ENCODE data around the gene LMO2.
"Not testable (repeated sequence)": the region's sequence is repeated elsewhere in the genome, so short reads cannot be mapped to it uniquely, and the experiment has no call there.

Gene LMO2

GRCh38 chr11:33930317-33931021, 38.6 kb upstream of the LMO2 start:
- FAIRE-seq: peak; percentile 9
- DNase-seq (ENCODE audit: insufficient read length, low spot score): no peak
- TF ChIP-seq PAX5 (IDR thresholded peaks at IDR 0.05; ENCODE audit: insufficient read depth, low read length, severe bottlenecking) (no peak), POLR2AphosphoS5 (IDR thresholded peaks at IDR 0.05; ENCODE audit: low read depth, low read length) (no peak), POU2F2 (IDR thresholded peaks at IDR 0.05; ENCODE audit: low read depth, low read length) (no peak), SPI1 (IDR thresholded peaks at IDR 0.05; ENCODE audit: low read depth, low read length) (no peak), TAF1 (IDR thresholded peaks at IDR 0.05; ENCODE audit: low read depth, low read length) (no peak), POLR2A (IDR thresholded peaks at IDR 0.05; ENCODE audit: low read depth, low read length) (no peak)

- TF ChIP-seq SPI1 (IDR thresholded peaks at IDR 0.05; ENCODE audit: low read depth, low read length) (no peak), POLR2AphosphoS5 (IDR thresholded peaks at IDR 0.05; ENCODE audit: low read depth, low read length) (no peak), TAF1 (IDR thresholded peaks at IDR 0.05; ENCODE audit: low read depth, low read length) (no peak), PAX5 (IDR thresholded peaks at IDR 0.05; ENCODE audit: insufficient read depth, low read length, severe bottlenecking) (no peak), POU2F2 (IDR thresholded peaks at IDR 0.05; ENCODE audit: low read depth, low read length) (no peak), POLR2A (IDR thresholded peaks at IDR 0.05; ENCODE audit: low read depth, low read length) (no peak)
- FAIRE-seq: no peak
- DNase-seq (ENCODE audit: insufficient read length, low spot score): no peak
Measured at GRCh38 chr11:33928564-33928963, 36.7 kb upstream of the LMO2 start.

- FAIRE-seq (peak; percentile 70), DNase-seq (ENCODE audit: insufficient read length, low spot score) (no peak)
- TF ChIP-seq SPI1 (IDR thresholded peaks at IDR 0.05; ENCODE audit: low read depth, low read length) (no peak), POLR2A (IDR thresholded peaks at IDR 0.05; ENCODE audit: low read depth, low read length) (no peak), PAX5 (IDR thresholded peaks at IDR 0.05; ENCODE audit: insufficient read depth, low read length, severe bottlenecking) (no peak), POLR2AphosphoS5 (IDR thresholded peaks at IDR 0.05; ENCODE audit: low read depth, low read length) (no peak)
Measured at GRCh38 chr11:33926671-33927552, 35.0 kb upstream of the LMO2 start.

- TF ChIP-seq POLR2AphosphoS5 (IDR thresholded peaks at IDR 0.05; ENCODE audit: low read depth, low read length): no peak
- TF ChIP-seq POLR2A (IDR thresholded peaks at IDR 0.05; ENCODE audit: low read depth, low read length): no peak
- TF ChIP-seq TAF1 (IDR thresholded peaks at IDR 0.05; ENCODE audit: low read depth, low read length): no peak
- TF ChIP-seq PAX5 (IDR thresholded peaks at IDR 0.05; ENCODE audit: insufficient read depth, low read length, severe bottlenecking): no peak
- TF ChIP-seq POU2F2 (IDR thresholded peaks at IDR 0.05; ENCODE audit: low read depth, low read length): no peak
- TF ChIP-seq SPI1 (IDR thresholded peaks at IDR 0.05; ENCODE audit: low read depth, low read length): no peak
- no peak for FAIRE-seq
- no peak for DNase-seq (ENCODE audit: insufficient read length, low spot score)
Measured at GRCh38 chr11:33924341-33924740, 32.5 kb upstream of the LMO2 start.

GRCh38 chr11:33923626-33924025, 31.8 kb upstream of the LMO2 start:
- DNase-seq (ENCODE audit: insufficient read length, low spot score) (no peak), FAIRE-seq (peak; percentile 16)
- TF ChIP-seq TAF1 (IDR thresholded peaks at IDR 0.05; ENCODE audit: low read depth, low read length): no peak
- TF ChIP-seq POU2F2 (IDR thresholded peaks at IDR 0.05; ENCODE audit: low read depth, low read length): no peak
- no peak for TF ChIP-seq PAX5 (IDR thresholded peaks at IDR 0.05; ENCODE audit: insufficient read depth, low read length, severe bottlenecking)
- no peak for TF ChIP-seq SPI1 (IDR thresholded peaks at IDR 0.05; ENCODE audit: low read depth, low read length)
- TF ChIP-seq POLR2AphosphoS5 (IDR thresholded peaks at IDR 0.05; ENCODE audit: low read depth, low read length): no peak
- no peak for TF ChIP-seq POLR2A (IDR thresholded peaks at IDR 0.05; ENCODE audit: low read depth, low read length)

- DNase-seq (ENCODE audit: insufficient read length, low spot score) (no peak), FAIRE-seq (peak; percentile 97)
- peak; percentile 98 for TF ChIP-seq POU2F2 (IDR thresholded peaks at IDR 0.05; ENCODE audit: low read depth, low read length)
- 0 out of 2 replicates have a peak, but pooled peaks have one; percentile 38 for TF ChIP-seq POLR2AphosphoS5 (IDR thresholded peaks at IDR 0.05; ENCODE audit: low read depth, low read length)
- no peak for TF ChIP-seq TAF1 (IDR thresholded peaks at IDR 0.05; ENCODE audit: low read depth, low read length)
- TF ChIP-seq PAX5 (IDR thresholded peaks at IDR 0.05; ENCODE audit: insufficient read depth, low read length, severe bottlenecking): no peak
- no peak for TF ChIP-seq POLR2A (IDR thresholded peaks at IDR 0.05; ENCODE audit: low read depth, low read length)
- peak; percentile 74 for TF ChIP-seq SPI1 (IDR thresholded peaks at IDR 0.05; ENCODE audit: low read depth, low read length)
Measured at GRCh38 chr11:33920838-33921613, 29.1 kb upstream of the LMO2 start.

- peak; percentile 80 for FAIRE-seq
- TF ChIP-seq POLR2AphosphoS5 (IDR thresholded peaks at IDR 0.05; ENCODE audit: low read depth, low read length): no peak
- peak; percentile 65 for TF ChIP-seq SPI1 (IDR thresholded peaks at IDR 0.05; ENCODE audit: low read depth, low read length)
- TF ChIP-seq POLR2A (IDR thresholded peaks at IDR 0.05; ENCODE audit: low read depth, low read length): no peak
Measured at GRCh38 chr11:33919645-33920044, 27.8 kb upstream of the LMO2 start.

GRCh38 chr11:33917402-33917801, 25.5 kb upstream of the LMO2 start:
- not testable (repeated sequence) for FAIRE-seq; DNase-seq (ENCODE audit: insufficient read length, low spot score)

More at GRCh38 chr11:33919645-33920044, 27.8 kb upstream of the LMO2 start:
- no peak for DNase-seq (ENCODE audit: insufficient read length, low spot score)

- FAIRE-seq (no peak), DNase-seq (ENCODE audit: insufficient read length, low spot score) (no peak)
- TF ChIP-seq TAF1 (IDR thresholded peaks at IDR 0.05; ENCODE audit: low read depth, low read length): no peak
- TF ChIP-seq PAX5 (IDR thresholded peaks at IDR 0.05; ENCODE audit: insufficient read depth, low read length, severe bottlenecking): no peak
- TF ChIP-seq POLR2AphosphoS5 (IDR thresholded peaks at IDR 0.05; ENCODE audit: low read depth, low read length): no peak
- no peak for TF ChIP-seq POU2F2 (IDR thresholded peaks at IDR 0.05; ENCODE audit: low read depth, low read length)
- TF ChIP-seq POLR2A (IDR thresholded peaks at IDR 0.05; ENCODE audit: low read depth, low read length): no peak
Measured at GRCh38 chr11:33916736-33917135, 24.9 kb upstream of the LMO2 start.
